ENCODE measurements around the gene PARD3B.

Gene PARD3B

GRCh38 chr2:204971206-204971907 lies 426.1 kb downstream of the PARD3B start:
- TF ChIP-seq SPI1 (IDR thresholded peaks at IDR 0.05; ENCODE audit: low read depth, low read length) (no peak), POU2F2 (IDR thresholded peaks at IDR 0.05; ENCODE audit: low read depth, low read length) (no peak), POLR2AphosphoS5 (IDR thresholded peaks at IDR 0.05; ENCODE audit: low read depth, low read length) (no peak), PAX5 (IDR thresholded peaks at IDR 0.05; ENCODE audit: insufficient read depth, low read length, severe bottlenecking) (no peak), TAF1 (IDR thresholded peaks at IDR 0.05; ENCODE audit: low read depth, low read length) (no peak), POLR2A (IDR thresholded peaks at IDR 0.05; ENCODE audit: low read depth, low read length) (no peak)
- DNase-seq (ENCODE audit: insufficient read length, low spot score) = no peak
- FAIRE-seq = no peak

- FAIRE-seq (no peak), DNase-seq (ENCODE audit: insufficient read length, low spot score) (no peak)
- no peak for TF ChIP-seq POLR2AphosphoS5 (IDR thresholded peaks at IDR 0.05; ENCODE audit: low read depth, low read length)
- no peak for TF ChIP-seq POLR2A (IDR thresholded peaks at IDR 0.05; ENCODE audit: low read depth, low read length)
- TF ChIP-seq SPI1 (IDR thresholded peaks at IDR 0.05; ENCODE audit: low read depth, low read length) = no peak
- TF ChIP-seq PAX5 (IDR thresholded peaks at IDR 0.05; ENCODE audit: insufficient read depth, low read length, severe bottlenecking) = no peak
- TF ChIP-seq TAF1 (IDR thresholded peaks at IDR 0.05; ENCODE audit: low read depth, low read length) = no peak
- no peak for TF ChIP-seq POU2F2 (IDR thresholded peaks at IDR 0.05; ENCODE audit: low read depth, low read length)
Measured at GRCh38 chr2:204972161-204972560, 426.9 kb downstream of the PARD3B start.

- DNase-seq (ENCODE audit: insufficient read length, low spot score) = no peak
- FAIRE-seq = no peak
- TF ChIP-seq POU2F2 (IDR thresholded peaks at IDR 0.05; ENCODE audit: low read depth, low read length) = no peak
- TF ChIP-seq SPI1 (IDR thresholded peaks at IDR 0.05; ENCODE audit: low read depth, low read length) = no peak
- TF ChIP-seq POLR2AphosphoS5 (IDR thresholded peaks at IDR 0.05; ENCODE audit: low read depth, low read length) = no peak
- no peak for TF ChIP-seq TAF1 (IDR thresholded peaks at IDR 0.05; ENCODE audit: low read depth, low read length)
- no peak for TF ChIP-seq PAX5 (IDR thresholded peaks at IDR 0.05; ENCODE audit: insufficient read depth, low read length, severe bottlenecking)
- TF ChIP-seq POLR2A (IDR thresholded peaks at IDR 0.05; ENCODE audit: low read depth, low read length) = no peak
Measured at GRCh38 chr2:204972606-204973336, 427.5 kb downstream of the PARD3B start.

- FAIRE-seq = no peak
- no peak for DNase-seq (ENCODE audit: insufficient read length, low spot score)
- TF ChIP-seq POLR2AphosphoS5 (IDR thresholded peaks at IDR 0.05; ENCODE audit: low read depth, low read length) = no peak
Measured at GRCh38 chr2:204973616-204974015, 428.3 kb downstream of the PARD3B start.

GRCh38 chr2:204974487-204974886 lies 429.2 kb downstream of the PARD3B start:
- TF ChIP-seq POLR2AphosphoS5 (IDR thresholded peaks at IDR 0.05; ENCODE audit: low read depth, low read length) (no peak), SPI1 (IDR thresholded peaks at IDR 0.05; ENCODE audit: low read depth, low read length) (no peak), PAX5 (IDR thresholded peaks at IDR 0.05; ENCODE audit: insufficient read depth, low read length, severe bottlenecking) (no peak), TAF1 (IDR thresholded peaks at IDR 0.05; ENCODE audit: low read depth, low read length) (no peak), POLR2A (IDR thresholded peaks at IDR 0.05; ENCODE audit: low read depth, low read length) (no peak), POU2F2 (IDR thresholded peaks at IDR 0.05; ENCODE audit: low read depth, low read length) (no peak)
- FAIRE-seq (no peak), DNase-seq (ENCODE audit: insufficient read length, low spot score) (no peak)

- FAIRE-seq (no peak), DNase-seq (ENCODE audit: insufficient read length, low spot score) (no peak)
- TF ChIP-seq POLR2A (IDR thresholded peaks at IDR 0.05; ENCODE audit: low read depth, low read length) (no peak), POLR2AphosphoS5 (IDR thresholded peaks at IDR 0.05; ENCODE audit: low read depth, low read length) (no peak), TAF1 (IDR thresholded peaks at IDR 0.05; ENCODE audit: low read depth, low read length) (no peak), SPI1 (IDR thresholded peaks at IDR 0.05; ENCODE audit: low read depth, low read length) (no peak), POU2F2 (IDR thresholded peaks at IDR 0.05; ENCODE audit: low read depth, low read length) (no peak), PAX5 (IDR thresholded peaks at IDR 0.05; ENCODE audit: insufficient read depth, low read length, severe bottlenecking) (no peak)
Measured at GRCh38 chr2:204977914-204978313, 432.6 kb downstream of the PARD3B start.

GRCh38 chr2:204982303-204982702 lies 437.0 kb downstream of the PARD3B start:
- TF ChIP-seq PAX5 (IDR thresholded peaks at IDR 0.05; ENCODE audit: insufficient read depth, low read length, severe bottlenecking) = no peak
- no peak for TF ChIP-seq POLR2A (IDR thresholded peaks at IDR 0.05; ENCODE audit: low read depth, low read length)
- no peak for TF ChIP-seq POLR2AphosphoS5 (IDR thresholded peaks at IDR 0.05; ENCODE audit: low read depth, low read length)
- no peak for TF ChIP-seq SPI1 (IDR thresholded peaks at IDR 0.05; ENCODE audit: low read depth, low read length)
- no peak for TF ChIP-seq TAF1 (IDR thresholded peaks at IDR 0.05; ENCODE audit: low read depth, low read length)
- DNase-seq (ENCODE audit: insufficient read length, low spot score) (no peak), FAIRE-seq (no peak)

- DNase-seq (ENCODE audit: insufficient read length, low spot score) (no peak), FAIRE-seq (no peak)
- TF ChIP-seq PAX5 (IDR thresholded peaks at IDR 0.05; ENCODE audit: insufficient read depth, low read length, severe bottlenecking) = no peak
- no peak for TF ChIP-seq POU2F2 (IDR thresholded peaks at IDR 0.05; ENCODE audit: low read depth, low read length)
- TF ChIP-seq POLR2AphosphoS5 (IDR thresholded peaks at IDR 0.05; ENCODE audit: low read depth, low read length) = no peak
- TF ChIP-seq TAF1 (IDR thresholded peaks at IDR 0.05; ENCODE audit: low read depth, low read length) = no peak
- no peak for TF ChIP-seq SPI1 (IDR thresholded peaks at IDR 0.05; ENCODE audit: low read depth, low read length)
- no peak for TF ChIP-seq POLR2A (IDR thresholded peaks at IDR 0.05; ENCODE audit: low read depth, low read length)
Measured at GRCh38 chr2:204984518-204984917, 439.2 kb downstream of the PARD3B start.

- TF ChIP-seq PAX5 (IDR thresholded peaks at IDR 0.05; ENCODE audit: insufficient read depth, low read length, severe bottlenecking) (no peak), SPI1 (IDR thresholded peaks at IDR 0.05; ENCODE audit: low read depth, low read length) (no peak), POLR2A (IDR thresholded peaks at IDR 0.05; ENCODE audit: low read depth, low read length) (no peak), POLR2AphosphoS5 (IDR thresholded peaks at IDR 0.05; ENCODE audit: low read depth, low read length) (no peak), TAF1 (IDR thresholded peaks at IDR 0.05; ENCODE audit: low read depth, low read length) (no peak), POU2F2 (IDR thresholded peaks at IDR 0.05; ENCODE audit: low read depth, low read length) (no peak)
- DNase-seq (ENCODE audit: insufficient read length, low spot score) (no peak), FAIRE-seq (no peak)
Measured at GRCh38 chr2:204986641-204987040, 441.4 kb downstream of the PARD3B start.

All from GM12891 (cell line).